ENCODE measurements around the gene SLC27A4. TPM values are rescaled to one million over a fixed set of nuclear protein-coding genes. Genes with fewer than 3 reads are reported as not detected.
A peak's percentile ranks its signal among the peaks of the same experiment; 100 is the strongest.

The SLC27A4 gene
- 50.4 TPM for total RNA-seq

DNA sequence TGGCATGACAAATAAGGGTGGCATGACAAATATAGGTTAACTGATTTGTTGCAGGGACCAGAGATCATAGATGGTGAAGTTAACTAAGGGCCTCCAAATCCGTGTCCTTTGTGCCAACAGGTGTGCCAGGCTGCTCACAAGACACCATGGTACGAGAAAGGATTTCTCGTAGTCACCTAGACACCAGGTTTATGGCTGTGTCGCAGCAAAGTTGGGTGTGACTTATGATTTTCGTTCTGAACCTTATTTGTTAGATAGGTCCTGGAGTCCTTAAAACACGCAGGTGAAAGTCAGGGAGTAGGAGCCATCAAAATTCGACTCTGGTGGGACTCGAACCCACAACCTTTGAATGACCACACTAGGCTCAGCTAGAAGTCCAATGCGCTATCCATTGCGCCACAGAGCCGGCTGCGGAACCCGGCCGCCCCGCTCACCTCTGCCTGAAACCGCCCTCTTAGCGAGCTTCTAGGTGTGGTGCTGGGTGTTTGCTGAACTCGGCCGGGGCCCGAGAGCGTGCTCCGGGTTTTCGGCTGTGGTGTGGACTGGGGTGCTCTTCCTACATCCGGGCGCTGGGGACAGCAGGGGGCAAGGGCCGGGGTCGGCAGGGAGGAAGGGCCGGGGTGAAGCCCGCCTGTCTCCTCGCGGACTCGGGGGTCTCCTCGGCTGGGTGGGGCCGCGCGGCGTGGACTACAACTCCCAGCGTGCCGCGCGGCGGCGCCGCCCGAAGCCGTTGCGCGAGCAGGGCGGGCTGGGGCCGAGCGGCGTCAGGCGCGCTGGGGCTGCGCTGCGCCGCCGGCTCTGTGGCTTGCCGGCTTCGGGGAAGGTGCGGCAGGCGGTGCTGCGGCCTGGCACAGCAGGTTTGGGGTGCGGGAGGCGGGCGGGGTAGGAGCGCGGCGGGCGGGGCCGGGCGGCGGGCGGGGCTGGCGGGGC is at the start of gene SLC27A4:
TSS of gene SLC27A4 (plus strand) at position 767 of the 930 bp plus-strand sequence. CDS start 2,606 bp downstream, outside the sequence.
- peak; percentile 73 for DNase-seq (ENCODE audit: low spot score)

DNA sequence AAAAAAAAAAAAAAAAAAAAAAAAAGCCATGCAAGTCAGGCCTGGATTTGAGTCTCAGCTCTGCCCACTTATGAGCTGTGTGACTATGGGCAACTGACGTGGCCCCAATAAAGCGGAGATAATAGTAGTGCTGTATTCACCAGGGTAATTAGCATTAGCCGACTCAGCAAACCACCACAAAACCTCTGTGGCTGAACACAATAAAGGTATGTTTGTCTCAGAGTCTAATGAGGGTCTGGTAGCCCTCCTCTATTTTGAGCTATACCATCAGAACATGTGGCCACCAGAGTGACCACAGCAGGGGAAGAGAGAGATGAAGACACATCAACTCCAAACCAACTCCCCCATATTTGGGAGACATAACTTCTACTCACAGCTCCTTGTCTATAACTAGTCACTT is 48.3 kb upstream of the SLC27A4 start:
- DNase-seq (ENCODE audit: low spot score) = no peak

DNA sequence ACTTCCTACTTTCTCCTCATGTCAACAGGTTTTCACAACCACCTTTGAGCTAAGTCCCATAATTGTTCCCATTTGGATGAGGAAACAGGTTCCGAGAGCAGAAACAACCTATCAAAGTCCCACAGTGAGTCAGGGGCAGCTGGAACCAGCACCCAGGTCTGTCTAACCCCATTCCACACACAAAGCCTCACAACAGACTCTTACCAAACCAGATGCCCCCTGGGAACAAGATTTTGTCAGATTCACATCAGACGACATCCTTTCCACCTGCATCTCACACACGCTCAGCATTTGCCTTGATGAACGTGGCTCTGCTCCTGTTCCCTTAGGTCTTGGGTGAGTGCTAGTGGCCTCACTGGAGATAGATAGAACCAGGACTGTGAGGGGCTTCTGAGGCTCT is 47.2 kb upstream of the SLC27A4 start:
- DNase-seq (ENCODE audit: low spot score) = no peak

DNA sequence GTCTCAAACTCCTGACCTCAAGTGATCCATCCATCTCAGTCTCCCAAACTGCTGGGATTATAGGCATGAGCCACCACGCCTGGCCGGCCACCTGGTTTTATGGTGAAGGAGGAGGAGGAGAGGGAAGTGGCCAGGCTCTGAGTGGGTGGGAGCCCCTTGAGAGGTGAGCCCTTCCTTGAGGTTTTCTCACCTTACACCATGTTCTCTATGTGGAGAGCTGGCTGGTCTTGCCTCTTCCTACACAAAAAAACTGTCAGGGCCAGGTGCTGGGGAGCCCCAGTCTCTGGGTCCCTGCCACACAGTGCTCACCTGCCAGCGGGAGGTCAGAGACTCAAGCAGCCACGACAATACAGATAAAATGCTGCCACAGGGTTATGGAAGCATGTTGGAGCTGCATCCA is 46.2 kb upstream of the SLC27A4 start:
- no peak for DNase-seq (ENCODE audit: low spot score)

DNA sequence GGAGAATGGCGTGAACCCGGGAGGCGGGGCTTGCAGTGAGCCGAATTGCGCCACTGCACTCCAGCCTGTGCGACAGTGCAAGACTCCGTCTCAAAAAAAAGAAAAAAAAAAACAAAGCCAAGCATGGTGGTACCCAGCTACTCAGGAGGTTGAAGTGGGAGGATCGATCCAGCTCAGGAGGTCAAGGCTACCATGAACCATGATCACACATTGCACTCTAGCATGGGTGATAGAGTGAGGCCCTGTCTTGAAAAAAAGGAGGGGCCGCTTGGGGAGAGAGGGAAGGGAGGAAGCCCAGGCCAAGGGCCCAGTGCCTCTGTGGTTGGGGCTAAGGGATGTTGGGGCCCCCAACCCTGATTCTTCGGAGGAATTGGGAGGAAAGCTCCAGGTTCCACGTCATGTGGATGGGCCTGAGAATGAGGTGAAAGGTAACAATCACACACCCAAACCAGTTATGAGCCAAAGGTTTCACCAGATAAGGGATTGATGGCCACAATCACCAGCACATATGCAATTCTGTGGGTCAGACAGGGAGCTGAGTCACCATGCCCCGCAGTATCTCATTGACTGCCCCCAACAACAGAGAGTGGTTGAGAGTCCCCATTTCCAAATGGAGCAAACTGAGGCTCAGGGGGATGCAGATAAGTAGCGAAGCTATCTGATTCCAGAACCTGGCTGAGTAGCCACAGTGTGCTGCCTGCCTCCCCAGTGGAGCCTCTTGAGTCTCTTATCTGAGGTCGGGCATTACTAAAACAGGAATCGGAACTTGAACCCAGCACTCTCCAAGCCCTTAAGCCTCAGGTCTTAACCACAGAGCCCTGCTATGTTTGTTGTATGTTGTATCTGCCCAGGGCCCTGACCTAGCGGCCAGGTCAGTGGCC is 43.7 kb upstream of the SLC27A4 start:
- DNase-seq (ENCODE audit: low spot score) = peak; percentile 19

- no peak for DNase-seq (ENCODE audit: low spot score)
Measured at GRCh38 chr9:128297221-128297773, 43.0 kb upstream of the SLC27A4 start.

- no peak for DNase-seq (ENCODE audit: low spot score)
Measured at GRCh38 chr9:128298535-128299482, 41.5 kb upstream of the SLC27A4 start.

DNA sequence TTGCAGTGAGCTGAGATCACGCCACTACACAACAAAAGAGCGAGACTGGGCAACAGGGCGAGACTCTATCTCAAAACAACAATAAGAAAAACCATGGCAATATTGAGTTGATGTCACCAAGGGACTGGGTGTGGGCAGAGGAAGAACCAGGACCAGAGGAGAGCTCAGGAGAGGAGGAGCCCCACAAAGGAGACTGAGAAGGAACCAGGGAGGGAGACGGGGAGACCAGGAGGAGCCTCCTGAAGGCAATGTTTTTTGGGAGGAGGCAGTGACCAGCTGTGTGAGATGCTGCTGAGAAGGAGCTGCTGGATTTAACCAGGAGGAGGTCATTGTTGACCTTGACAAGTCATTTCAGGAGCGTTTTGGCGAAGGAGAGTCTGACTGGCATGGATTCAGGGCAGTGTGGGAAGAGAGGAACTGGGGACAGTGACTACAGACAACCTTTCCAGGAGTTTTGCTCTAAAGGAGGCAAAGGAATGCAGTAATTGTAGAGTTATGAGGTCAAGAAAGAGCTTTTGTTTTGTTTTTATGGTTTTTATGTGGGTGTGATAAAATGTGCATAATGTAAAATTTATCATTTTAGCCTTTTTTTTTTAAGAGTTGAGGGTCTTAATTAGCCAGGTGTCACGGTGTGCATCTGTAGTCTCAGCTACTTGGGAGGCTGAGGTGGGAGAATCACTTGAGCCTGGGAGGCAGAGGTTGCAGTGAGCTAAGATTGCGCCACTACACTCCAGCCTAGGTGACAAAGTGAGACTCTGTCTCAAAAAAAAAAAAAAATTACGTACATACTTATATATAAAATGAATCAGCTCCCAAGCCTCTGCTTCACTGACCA is 36.0 kb upstream of the SLC27A4 start:
- DNase-seq (ENCODE audit: low spot score) = no peak

DNA sequence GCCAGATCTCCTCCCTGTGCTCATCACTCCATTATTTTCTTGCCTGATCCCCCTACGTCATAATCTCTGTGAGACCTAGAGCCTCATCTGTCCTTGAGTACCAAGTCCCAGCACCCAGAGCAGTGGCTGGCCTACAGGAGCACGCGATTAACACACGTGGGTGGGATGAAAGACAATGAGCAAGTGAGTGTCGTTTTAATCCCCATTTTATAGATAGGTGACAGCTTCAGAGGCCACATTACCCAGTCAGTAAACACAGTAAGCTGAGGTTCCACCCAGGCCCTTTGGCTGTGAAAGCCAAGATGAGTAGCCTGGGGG is 35.4 kb upstream of the SLC27A4 start:
- no peak for DNase-seq (ENCODE audit: low spot score)

- no peak for DNase-seq (ENCODE audit: low spot score)
Measured at GRCh38 chr9:128309551-128309950, 30.8 kb upstream of the SLC27A4 start.

- no peak for DNase-seq (ENCODE audit: low spot score)
Measured at GRCh38 chr9:128310461-128310860, 29.9 kb upstream of the SLC27A4 start.

DNA sequence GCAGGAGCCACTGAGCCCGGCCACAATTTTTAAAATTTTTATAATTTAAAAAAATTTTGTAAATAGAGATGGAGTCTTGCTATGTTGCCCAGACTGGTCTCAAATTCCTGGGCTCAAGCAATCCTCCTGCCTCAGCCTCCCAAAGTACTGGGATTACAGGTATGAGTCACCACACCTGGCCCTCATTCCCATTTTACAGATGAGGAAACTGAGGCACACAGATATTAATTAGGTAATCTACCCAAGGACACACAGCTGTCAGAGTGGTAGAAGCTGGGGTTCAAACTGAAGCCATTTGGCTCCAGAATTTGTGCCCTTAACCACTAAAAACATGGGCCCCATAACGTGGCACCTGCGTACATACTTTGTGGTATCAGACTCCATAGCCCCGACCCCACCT is 25.6 kb upstream of the SLC27A4 start:
- no peak for DNase-seq (ENCODE audit: low spot score)

- DNase-seq (ENCODE audit: low spot score) = no peak
Measured at GRCh38 chr9:128316421-128316820, 23.9 kb upstream of the SLC27A4 start.

GRCh38 chr9:128317629-128318028 is 22.7 kb upstream of the SLC27A4 start:
- no peak for DNase-seq (ENCODE audit: low spot score)

DNA sequence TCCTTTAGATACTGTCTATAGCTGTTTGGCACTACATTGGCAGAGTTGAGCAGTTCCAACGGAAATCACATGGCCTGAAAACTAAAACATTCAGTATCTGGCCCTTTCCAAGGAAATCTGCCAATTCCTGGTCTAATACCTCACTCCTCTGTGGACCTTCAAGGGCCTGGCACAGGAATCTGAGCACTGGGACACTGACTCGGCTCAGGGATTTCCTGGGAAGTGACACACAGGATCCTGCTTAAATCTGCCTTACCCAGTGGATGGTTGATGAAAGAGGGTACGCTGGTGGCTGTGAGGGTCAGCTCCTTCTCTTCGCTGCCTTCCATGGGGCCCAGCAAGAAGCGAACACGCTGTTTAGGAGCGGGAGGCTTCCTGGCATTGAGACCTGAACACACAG is 19.0 kb upstream of the SLC27A4 start:
- DNase-seq (ENCODE audit: low spot score) = no peak

DNA sequence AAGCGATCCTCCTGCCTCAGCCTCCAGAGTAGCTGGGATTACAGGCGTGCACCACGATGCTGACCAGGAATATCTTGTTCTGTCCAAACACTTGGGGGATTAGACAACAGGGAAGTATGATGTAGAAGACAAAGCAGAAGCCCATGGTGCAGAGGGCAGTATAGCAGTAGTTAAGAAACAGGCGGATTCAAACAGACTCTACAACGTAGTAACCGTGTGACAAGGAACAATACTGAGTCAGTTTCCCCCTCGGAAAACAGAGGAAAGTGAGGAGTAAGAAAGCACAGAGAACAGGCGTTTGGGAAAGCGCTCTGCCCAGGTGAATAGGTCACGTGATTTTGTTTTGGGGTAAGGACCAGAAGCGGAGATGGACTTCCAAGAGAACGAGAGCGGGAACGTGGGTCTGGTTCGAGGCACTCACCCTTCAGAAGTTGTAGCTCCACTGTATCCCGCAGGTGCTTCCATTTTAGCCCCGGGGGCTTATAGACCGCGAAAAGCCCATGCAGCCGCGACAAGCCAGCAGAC is 18.4 kb upstream of the SLC27A4 start:
- no peak for DNase-seq (ENCODE audit: low spot score)

DNA sequence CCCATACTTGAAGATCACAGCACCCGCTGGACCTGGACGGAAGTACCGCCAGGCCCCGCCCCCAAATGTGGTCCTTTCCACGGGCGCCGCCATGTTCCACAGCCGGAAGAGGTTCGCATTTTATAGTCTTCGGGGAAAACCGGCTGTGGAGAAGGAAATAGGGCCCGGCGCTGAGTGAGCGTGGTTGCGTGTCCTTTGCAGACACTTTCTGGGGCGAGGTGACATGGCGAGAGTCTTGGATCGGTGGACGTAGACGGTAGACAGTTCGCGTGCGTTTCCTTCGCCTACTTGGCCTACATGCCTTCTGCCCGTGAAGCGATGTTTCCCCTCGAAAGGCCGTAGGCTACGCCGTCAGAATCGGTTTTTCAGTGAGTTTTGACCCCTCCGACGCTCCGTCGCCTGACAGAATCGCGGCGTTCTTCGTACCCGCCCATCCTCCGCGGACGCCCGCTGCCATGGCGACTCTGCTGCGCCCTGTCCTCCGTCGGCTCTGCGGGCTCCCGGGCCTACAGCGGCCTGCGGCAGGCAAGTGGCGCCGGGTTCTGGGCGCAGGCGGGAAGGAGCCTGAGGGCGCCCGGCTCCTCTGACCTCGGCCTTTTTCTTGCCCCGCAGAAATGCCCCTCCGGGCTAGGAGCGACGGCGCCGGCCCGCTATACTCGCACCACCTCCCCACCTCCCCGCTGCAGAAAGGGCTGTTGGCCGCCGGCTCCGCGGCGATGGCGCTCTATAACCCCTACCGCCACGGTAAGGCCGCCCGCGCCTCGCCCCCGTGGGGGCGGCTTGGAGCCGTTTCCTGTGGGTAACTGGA is 17.7 kb upstream of the SLC27A4 start, which contains the start of the genes COQ4 and TRUB2:
TSS of gene COQ4 (plus strand) at position 436 of the 808 bp plus-strand sequence. CDS start at position 456, 20 bp downstream.
TSS of gene TRUB2 (minus strand) at position 44 of the 808 bp plus-strand sequence. CDS start at position 5, 39 bp downstream.
- DNase-seq (ENCODE audit: low spot score) = peak; percentile 94

DNA sequence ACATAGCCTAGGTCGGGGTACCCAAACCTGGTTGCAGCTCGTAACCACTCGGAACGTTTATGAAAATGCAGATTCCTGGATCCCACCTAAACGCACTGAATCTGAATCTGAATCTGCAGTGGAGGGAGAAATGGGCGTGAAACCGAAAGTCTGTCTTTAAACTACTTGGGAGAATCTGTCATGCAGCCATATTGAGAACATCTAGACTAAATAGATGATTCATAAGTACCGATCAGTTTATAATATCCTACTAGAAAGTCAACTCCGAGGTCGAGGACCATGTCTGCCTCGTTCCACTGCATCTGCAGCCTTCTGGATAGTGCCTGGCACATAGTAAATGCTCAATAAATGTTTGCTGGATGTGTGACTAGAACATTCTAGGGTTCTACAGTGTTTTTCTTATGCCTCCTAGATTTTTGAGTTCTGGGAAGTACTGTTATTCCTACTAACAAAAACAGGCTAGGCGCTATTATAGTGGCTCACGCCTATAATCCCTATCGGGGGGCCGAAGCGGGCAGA is 17.1 kb upstream of the SLC27A4 start:
- no peak for DNase-seq (ENCODE audit: low spot score)

DNA sequence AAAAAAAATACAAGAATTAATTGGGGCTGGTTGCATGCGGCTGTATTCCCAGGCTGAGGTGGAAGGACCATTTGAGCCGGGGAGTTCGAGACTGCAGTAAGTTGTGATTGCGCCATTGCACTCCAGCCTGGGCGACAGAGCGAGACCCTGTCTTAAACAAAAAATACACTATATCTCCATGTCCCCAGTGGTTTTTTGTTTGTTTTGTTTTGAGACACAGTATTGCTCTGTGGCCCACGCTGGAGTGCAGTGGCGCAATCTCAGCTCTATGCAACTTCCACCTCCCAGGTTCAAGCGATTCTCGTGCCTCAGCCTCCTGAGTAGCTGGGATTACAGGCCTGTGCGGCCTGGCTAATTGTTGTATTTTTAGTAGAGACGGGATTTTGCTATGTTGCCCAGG is 16.5 kb upstream of the SLC27A4 start:
- no peak for DNase-seq (ENCODE audit: low spot score)

All from mucosa of gallbladder (tissue), 1 donor.